SK-N-SH (cell line): Measurements from ENCODE around the gene OSTF1. TPM values are rescaled to one million over a fixed set of nuclear protein-coding genes. Genes with fewer than 3 reads are reported as not detected.

ENCODE experiments used
- CTCF ChIA-PET: fragments of 300-600, 350-600 bp; formaldehyde crosslinking; extraction: SDS; loops from one replicate; lab custom pipeline; 2021; lab: Yijun Ruan, JAX
- POLR2A ChIA-PET: fragments of 350-600 bp; sonication (Branson Sonifier 250); formaldehyde crosslinking; extraction: SDS; loops from one replicate; lab custom pipeline; 2020; ENCODE audit warnings: antibody characterized with exemption, inconsistent platforms; lab: Yijun Ruan, JAX
- DNase-seq: peaks from one replicate; pipeline ENCODE4 v3.0.0; 2012
- H2AFZ ChIP-seq: fragments of 200-600 bp; sonication (generic); 2 replicates; pipeline ENCODE4 v1.8.1; 2016; ENCODE audit warnings: antibody characterized with exemption, mild to moderate bottlenecking, low read depth
- H3F3A ChIP-seq: fragments of 200-600 bp; sonication (generic); replicated peaks from 2 replicates; pipeline ENCODE3; 2016; ENCODE audit warnings: antibody characterized with exemption, mild to moderate bottlenecking; ENCODE audit not compliant: insufficient read depth
- H3K27ac ChIP-seq, 2 experiments: fragments of 200-500 bp in 1 of 2; fragments of 200-600 bp in 1 of 2; sonication (Bioruptor generic) in 1 of 2; sonication (generic), shearing (Covaris generic) in 1 of 2; 2 replicates each; pipeline versions ENCODE4 v1.5.1 to v1.6.1; 2014 to 2016; ENCODE audit warnings: low read depth in 2 of 2, inconsistent platforms in 1 of 2, low read length in 1 of 2, mild to moderate bottlenecking in 1 of 2, mixed read lengths in 1 of 2
- H3K27me3 ChIP-seq: fragments of 200-600 bp; sonication (generic), shearing (Covaris generic); 2 replicates; pipeline ENCODE4 v1.6.1; 2016; ENCODE audit warnings: mixed run types; ENCODE audit not compliant: insufficient read depth
- H3K36me3 ChIP-seq, 2 experiments: fragments of 200-500 bp in 1 of 2; fragments of 200-600 bp in 1 of 2; sonication (Bioruptor generic) in 1 of 2; sonication (generic) in 1 of 2; replicated peaks in 1 of 2; 2 replicates each; pipeline versions ENCODE3 to v1.5.1; 2014 to 2016; ENCODE audit warnings: low read length in 1 of 2, mild to moderate bottlenecking in 1 of 2; ENCODE audit not compliant: insufficient read depth in 2 of 2, control insufficient read depth in 1 of 2
- H3K4me1 ChIP-seq, 2 experiments: fragments of 200-500 bp in 1 of 2; fragments of 200-600 bp in 1 of 2; sonication (Bioruptor generic) in 1 of 2; sonication (generic), shearing (Covaris generic) in 1 of 2; 2 replicates each; pipeline versions ENCODE4 v1.5.1 to v1.6.1; 2014 to 2016; ENCODE audit warnings: low read depth in 1 of 2, low read length in 1 of 2, mixed run types in 1 of 2; ENCODE audit not compliant: insufficient read depth in 2 of 2, control insufficient read depth in 1 of 2
- H3K4me2 ChIP-seq: fragments of 200-600 bp; sonication (generic), shearing (Covaris generic); 2 replicates; pipeline ENCODE4 v1.6.1; 2017; ENCODE audit warnings: mixed run types
- H3K4me3 ChIP-seq, 2 experiments: fragments of 200-500 bp in 1 of 2; fragments of 200-600 bp in 1 of 2; sonication (Bioruptor generic) in 1 of 2; sonication (generic), shearing (Covaris generic) in 1 of 2; 2 replicates each; pipeline versions ENCODE4 v1.5.1 to v1.8.1; 2014 to 2016; ENCODE audit warnings: low read depth in 2 of 2, inconsistent platforms in 1 of 2, low read length in 1 of 2, mild to moderate bottlenecking in 1 of 2, mixed read lengths in 1 of 2, moderate library complexity in 1 of 2
- H3K79me2 ChIP-seq: fragments of 200-600 bp; sonication (generic); 2 replicates; pipeline ENCODE4 v1.8.1; 2017; ENCODE audit warnings: mild to moderate bottlenecking; ENCODE audit not compliant: insufficient read depth
- H3K9ac ChIP-seq: fragments of 200-600 bp; sonication (generic); 2 replicates; pipeline ENCODE4 v1.6.1; 2017; ENCODE audit warnings: mixed run types
- H3K9me2 ChIP-seq: fragments of 200-600 bp; sonication (generic); 2 replicates; pipeline ENCODE4 v1.6.1; 2017; ENCODE audit warnings: mixed run types
- H3K9me3 ChIP-seq: fragments of 200-600 bp; sonication (generic); 2 replicates; pipeline ENCODE4 v1.6.1; 2017; ENCODE audit warnings: mixed run types, mild to moderate bottlenecking, moderate library complexity
- H4K20me1 ChIP-seq: fragments of 200-600 bp; sonication (generic); 2 replicates; pipeline ENCODE4 v1.6.1; 2017; ENCODE audit warnings: mild to moderate bottlenecking, mixed run types; ENCODE audit not compliant: insufficient read depth
- EZH2phosphoT487 ChIP-seq: fragments of 200-600 bp; sonication (generic); IDR thresholded peaks from 2 replicates; pipeline ENCODE4 v1.6.1; 2017; ENCODE audit warnings: low read depth, mixed run types, mild to moderate bottlenecking, antibody characterized with exemption, moderate library complexity, borderline replicate concordance
- FOSL2 ChIP-seq: IDR thresholded peaks from 2 replicates; pipeline ENCODE4 v1.4.0; 2012; ENCODE audit warnings: low read depth, mild to moderate bottlenecking, moderate library complexity, borderline replicate concordance
- GABPA ChIP-seq: IDR thresholded peaks from 2 replicates; pipeline ENCODE4 v1.4.0; 2012; ENCODE audit warnings: low read depth, mild to moderate bottlenecking
- JUND ChIP-seq: IDR thresholded peaks from 2 replicates; pipeline ENCODE4 v1.4.0; 2012
- MXI1 ChIP-seq: IDR thresholded peaks from 2 replicates; pipeline ENCODE4 v1.6.1; 2012; ENCODE audit warnings: mild to moderate bottlenecking, low read depth, low read length, improper control_type of control experiment
- NFIC ChIP-seq: IDR thresholded peaks from 2 replicates; pipeline ENCODE4 v1.4.0; 2012; ENCODE audit warnings: borderline replicate concordance
- NRF1 ChIP-seq: IDR thresholded peaks from 2 replicates; pipeline ENCODE4 v1.6.1; 2012; ENCODE audit warnings: low read depth, mild to moderate bottlenecking, low read length
- RCOR1 ChIP-seq: fragments of 150-350 bp; IDR thresholded peaks from 2 replicates; pipeline ENCODE4 v1.6.1; 2017; ENCODE audit warnings: antibody characterized with exemption, low read length
- SMC3 ChIP-seq: IDR thresholded peaks from 2 replicates; pipeline ENCODE4 v1.6.1; 2012; ENCODE audit warnings: low read depth, low read length, improper control_type of control experiment
- TCF12 ChIP-seq: IDR thresholded peaks from 2 replicates; pipeline ENCODE4 v1.4.0; 2012
- WGBS: methylation state at CpG from one replicate; pipeline ENCODE4 v1.1.6; 2017; ENCODE audit warnings: low lambda C conversion rate; 5-methylcytosine and 5-hydroxymethylcytosine counted together
- polyA plus RNA-seq, 3 experiments: library from polyadenylated mRNA; depleted of rRNA; stranded (reverse); fragments of >200 nt; gene quantifications; 2 replicates each; pipeline ENCODE4 v1.2.3, GENCODE V29; 2012
- TF ChIP-seq, protein P1 (sequence below): IDR thresholded peaks from 2 replicates; pipeline ENCODE4 v1.6.1; 2012; ENCODE audit warnings: mild to moderate bottlenecking, low read depth, low read length, moderate library complexity
- TF ChIP-seq, protein P2 (sequence below): fragments of 200-600 bp; sonication (generic); IDR thresholded peaks from 2 replicates; pipeline ENCODE4 v1.6.1; 2017; ENCODE audit warnings: antibody characterized with exemption, mild to moderate bottlenecking, moderate library complexity
- TF ChIP-seq, protein P3 (sequence below): IDR thresholded peaks from 2 replicates; pipeline ENCODE4; 2012
- TF ChIP-seq, protein P4 (sequence below): IDR thresholded peaks from 2 replicates; pipeline ENCODE4 v1.4.0; 2012; ENCODE audit warnings: low read depth

Gene OSTF1
- polyA plus RNA-seq, 1 of the 3 experiments (the other 2 are of a cell fraction): 9.5 TPM

DNA sequence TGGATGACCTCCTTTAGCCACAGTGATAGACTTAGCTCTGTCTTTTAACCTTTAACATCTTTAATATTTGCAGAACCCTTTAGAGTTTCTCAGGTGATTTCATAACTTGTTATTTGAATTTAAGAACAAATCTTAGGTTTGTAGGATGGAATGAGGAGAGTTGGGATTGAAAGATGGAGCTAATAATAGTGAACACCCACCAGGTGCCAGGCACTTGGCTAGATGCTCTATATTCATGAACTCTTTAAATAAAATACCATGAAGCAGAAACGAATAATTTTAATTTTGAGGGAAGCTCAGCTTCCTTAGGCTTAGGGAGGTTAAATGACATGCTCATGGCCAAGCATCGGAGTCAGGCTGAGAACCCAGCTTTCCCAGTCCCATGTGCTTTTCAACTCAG, 40.8 kb upstream of the OSTF1 start:
- TF ChIP-seq MXI1 (no peak), RCOR1 (no peak), GABPA (no peak)
- TF ChIP-seq, protein P1, sequence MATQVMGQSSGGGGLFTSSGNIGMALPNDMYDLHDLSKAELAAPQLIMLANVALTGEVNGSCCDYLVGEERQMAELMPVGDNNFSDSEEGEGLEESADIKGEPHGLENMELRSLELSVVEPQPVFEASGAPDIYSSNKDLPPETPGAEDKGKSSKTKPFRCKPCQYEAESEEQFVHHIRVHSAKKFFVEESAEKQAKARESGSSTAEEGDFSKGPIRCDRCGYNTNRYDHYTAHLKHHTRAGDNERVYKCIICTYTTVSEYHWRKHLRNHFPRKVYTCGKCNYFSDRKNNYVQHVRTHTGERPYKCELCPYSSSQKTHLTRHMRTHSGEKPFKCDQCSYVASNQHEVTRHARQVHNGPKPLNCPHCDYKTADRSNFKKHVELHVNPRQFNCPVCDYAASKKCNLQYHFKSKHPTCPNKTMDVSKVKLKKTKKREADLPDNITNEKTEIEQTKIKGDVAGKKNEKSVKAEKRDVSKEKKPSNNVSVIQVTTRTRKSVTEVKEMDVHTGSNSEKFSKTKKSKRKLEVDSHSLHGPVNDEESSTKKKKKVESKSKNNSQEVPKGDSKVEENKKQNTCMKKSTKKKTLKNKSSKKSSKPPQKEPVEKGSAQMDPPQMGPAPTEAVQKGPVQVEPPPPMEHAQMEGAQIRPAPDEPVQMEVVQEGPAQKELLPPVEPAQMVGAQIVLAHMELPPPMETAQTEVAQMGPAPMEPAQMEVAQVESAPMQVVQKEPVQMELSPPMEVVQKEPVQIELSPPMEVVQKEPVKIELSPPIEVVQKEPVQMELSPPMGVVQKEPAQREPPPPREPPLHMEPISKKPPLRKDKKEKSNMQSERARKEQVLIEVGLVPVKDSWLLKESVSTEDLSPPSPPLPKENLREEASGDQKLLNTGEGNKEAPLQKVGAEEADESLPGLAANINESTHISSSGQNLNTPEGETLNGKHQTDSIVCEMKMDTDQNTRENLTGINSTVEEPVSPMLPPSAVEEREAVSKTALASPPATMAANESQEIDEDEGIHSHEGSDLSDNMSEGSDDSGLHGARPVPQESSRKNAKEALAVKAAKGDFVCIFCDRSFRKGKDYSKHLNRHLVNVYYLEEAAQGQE: no peak
- TF ChIP-seq, protein P2, sequence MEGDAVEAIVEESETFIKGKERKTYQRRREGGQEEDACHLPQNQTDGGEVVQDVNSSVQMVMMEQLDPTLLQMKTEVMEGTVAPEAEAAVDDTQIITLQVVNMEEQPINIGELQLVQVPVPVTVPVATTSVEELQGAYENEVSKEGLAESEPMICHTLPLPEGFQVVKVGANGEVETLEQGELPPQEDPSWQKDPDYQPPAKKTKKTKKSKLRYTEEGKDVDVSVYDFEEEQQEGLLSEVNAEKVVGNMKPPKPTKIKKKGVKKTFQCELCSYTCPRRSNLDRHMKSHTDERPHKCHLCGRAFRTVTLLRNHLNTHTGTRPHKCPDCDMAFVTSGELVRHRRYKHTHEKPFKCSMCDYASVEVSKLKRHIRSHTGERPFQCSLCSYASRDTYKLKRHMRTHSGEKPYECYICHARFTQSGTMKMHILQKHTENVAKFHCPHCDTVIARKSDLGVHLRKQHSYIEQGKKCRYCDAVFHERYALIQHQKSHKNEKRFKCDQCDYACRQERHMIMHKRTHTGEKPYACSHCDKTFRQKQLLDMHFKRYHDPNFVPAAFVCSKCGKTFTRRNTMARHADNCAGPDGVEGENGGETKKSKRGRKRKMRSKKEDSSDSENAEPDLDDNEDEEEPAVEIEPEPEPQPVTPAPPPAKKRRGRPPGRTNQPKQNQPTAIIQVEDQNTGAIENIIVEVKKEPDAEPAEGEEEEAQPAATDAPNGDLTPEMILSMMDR: no peak
- H3K4me3 ChIP-seq: no peak overlapping the region
- WGBS: 21% methylated on average over 2 of the region's 2 CpGs
- no peaks in the 10 kb centered on the region for H4K20me1 ChIP-seq
- ChIA-PET POLR2A (no interaction called here), CTCF (no interaction called here)
- no peaks in the 10 kb centered on the region for H3K27me3 ChIP-seq
- H2AFZ ChIP-seq: no peak overlapping the region
- no peaks in the 10 kb centered on the region for H3K9me3 ChIP-seq
- DNase-seq: no peak
- H3K4me2 ChIP-seq: no peak overlapping the region
- no peaks in the 10 kb centered on the region for H3K79me2 ChIP-seq
- no peaks in the 10 kb centered on the region for H3K9me2 ChIP-seq
- H3F3A ChIP-seq: no peaks in the 10 kb centered on the region
- no peaks in the 10 kb centered on the region for H3K4me1 ChIP-seq
- no peak overlapping the region for H3K27ac ChIP-seq
- no peaks in the 10 kb centered on the region for H3K36me3 ChIP-seq
- no peak overlapping the region for H3K9ac ChIP-seq

DNA sequence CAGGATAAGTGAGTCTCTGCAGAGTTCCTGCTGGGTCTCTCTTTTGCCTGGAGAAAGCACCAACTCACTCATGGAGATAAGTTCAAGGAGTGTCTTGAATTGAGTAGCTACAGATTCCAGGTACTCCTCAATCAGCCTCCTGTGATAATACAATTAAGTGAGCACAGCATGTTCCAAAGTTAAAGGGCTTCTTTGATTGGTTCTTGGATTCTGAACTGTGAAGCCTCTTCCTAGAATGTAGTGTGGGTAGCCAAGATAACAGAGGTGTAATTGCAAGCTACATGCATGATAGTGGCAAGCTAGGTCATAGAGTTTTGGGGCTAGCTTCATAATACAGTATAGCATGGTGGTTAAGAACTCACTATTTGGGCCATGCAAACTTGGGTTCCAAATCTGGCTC, 37.0 kb upstream of the OSTF1 start:
- Histone ChIP-seq H3K9ac (no peak overlapping the region), H3K4me1 (no peaks in the 10 kb centered on the region), H3K4me3 (no peak overlapping the region), H2AFZ (no peak overlapping the region), H3F3A (no peaks in the 10 kb centered on the region), H3K36me3 (no peaks in the 10 kb centered on the region), H3K9me3 (no peaks in the 10 kb centered on the region), H3K79me2 (no peaks in the 10 kb centered on the region), H3K27ac (no peak overlapping the region)
- CTCF ChIA-PET: interaction anchor here (1.0 to 1.8 kb wide), 2 partner anchors 25 to 277 kb away, joined by 3 to 4 read pairs; no protein-coding TSS in a partner anchor
- POLR2A ChIA-PET: no interaction called here
- DNase-seq: no peak
- no peak for TF ChIP-seq NRF1
- no peak for TF ChIP-seq FOSL2
- TF ChIP-seq, protein P3, sequence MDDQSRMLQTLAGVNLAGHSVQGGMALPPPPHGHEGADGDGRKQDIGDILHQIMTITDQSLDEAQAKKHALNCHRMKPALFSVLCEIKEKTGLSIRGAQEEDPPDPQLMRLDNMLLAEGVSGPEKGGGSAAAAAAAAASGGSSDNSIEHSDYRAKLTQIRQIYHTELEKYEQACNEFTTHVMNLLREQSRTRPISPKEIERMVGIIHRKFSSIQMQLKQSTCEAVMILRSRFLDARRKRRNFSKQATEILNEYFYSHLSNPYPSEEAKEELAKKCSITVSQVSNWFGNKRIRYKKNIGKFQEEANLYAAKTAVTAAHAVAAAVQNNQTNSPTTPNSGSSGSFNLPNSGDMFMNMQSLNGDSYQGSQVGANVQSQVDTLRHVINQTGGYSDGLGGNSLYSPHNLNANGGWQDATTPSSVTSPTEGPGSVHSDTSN: no peak
- TF ChIP-seq TCF12: no peak
- TF ChIP-seq JUND: no peak
- TF ChIP-seq, protein P1: no peak
- TF ChIP-seq, protein P4, sequence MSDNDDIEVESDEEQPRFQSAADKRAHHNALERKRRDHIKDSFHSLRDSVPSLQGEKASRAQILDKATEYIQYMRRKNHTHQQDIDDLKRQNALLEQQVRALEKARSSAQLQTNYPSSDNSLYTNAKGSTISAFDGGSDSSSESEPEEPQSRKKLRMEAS: no peak
- TF ChIP-seq NFIC: no peak
- TF ChIP-seq RCOR1: no peak
- no peak for TF ChIP-seq SMC3
- no peak for TF ChIP-seq EZH2phosphoT487
- TF ChIP-seq, all 33 proteins: peak for 0
- Histone ChIP-seq H3K4me2 (no peak overlapping the region), H3K27me3 (no peaks in the 10 kb centered on the region), H3K9me2 (no peaks in the 10 kb centered on the region), H4K20me1 (no peaks in the 10 kb centered on the region)
